Nucleus accumbens (tissue), 56 donors: Measurements from ENCODE around the gene PRR15L.

Experiments
- DNase-seq, 56 donors: peaks; one replicate each; lab custom pipeline; 2025; lab: John Stamatoyannopoulos, UW

The PRR15L gene

DNA sequence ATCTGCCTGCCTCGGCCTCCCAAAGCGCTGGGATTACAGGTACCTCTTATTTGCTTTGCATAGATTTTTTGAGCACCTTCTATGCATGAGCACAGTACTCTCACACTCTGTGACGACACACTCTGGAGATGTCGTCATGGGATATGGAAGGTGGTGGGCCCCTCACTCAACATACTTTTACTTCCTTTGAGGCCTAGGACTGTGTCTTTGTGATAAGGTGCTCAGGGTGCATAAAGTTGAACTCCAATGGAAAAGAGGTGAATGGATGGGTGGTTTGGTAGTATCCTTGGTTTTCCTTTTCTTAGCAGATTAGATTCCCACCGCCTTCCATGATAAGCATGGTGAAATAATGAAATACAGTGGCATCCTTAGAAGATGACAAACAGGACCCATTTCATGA lies 7.2 kb upstream of the PRR15L start:
- DNase-seq = no peak

DNA sequence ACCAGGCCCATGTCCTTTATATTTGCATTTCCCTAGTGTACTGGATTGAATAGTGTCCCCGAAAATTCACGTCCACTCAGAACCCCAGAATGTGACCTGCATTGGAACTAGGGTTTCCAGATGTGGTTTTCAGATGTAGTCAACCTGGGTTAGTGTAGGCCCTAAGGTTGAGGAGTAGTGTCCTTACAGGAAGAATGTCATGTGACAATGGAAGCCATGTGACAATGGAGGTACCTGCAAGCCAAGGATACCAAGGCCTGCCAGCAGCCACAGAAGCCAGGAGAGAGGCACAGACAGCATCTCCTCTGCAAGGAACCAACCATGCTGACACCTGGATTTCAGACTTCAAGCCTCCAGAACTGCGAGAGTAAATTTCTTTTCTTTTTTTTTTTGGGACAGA lies 5.2 kb upstream of the PRR15L start:
- no peak for DNase-seq

DNA sequence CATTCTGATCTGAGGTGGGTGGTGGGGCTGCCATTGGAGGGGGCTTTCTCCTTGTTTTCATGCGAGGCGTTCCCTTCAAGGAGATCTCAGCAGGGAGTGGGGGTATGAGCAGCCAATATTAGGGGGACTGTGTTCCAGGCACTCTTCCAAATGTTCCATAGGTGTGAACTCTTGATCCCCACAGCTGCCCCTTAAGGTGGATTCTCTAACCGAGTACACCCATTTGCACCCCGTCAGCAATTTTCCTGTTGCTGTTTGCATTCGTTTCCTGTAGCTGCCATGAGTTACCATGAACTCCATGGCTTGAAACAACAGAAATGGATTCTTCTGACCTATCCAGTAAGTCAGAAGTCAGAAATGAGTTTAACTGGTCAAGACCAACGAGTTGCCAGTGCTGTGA lies 3.7 kb upstream of the PRR15L start:
- no peak for DNase-seq

DNA sequence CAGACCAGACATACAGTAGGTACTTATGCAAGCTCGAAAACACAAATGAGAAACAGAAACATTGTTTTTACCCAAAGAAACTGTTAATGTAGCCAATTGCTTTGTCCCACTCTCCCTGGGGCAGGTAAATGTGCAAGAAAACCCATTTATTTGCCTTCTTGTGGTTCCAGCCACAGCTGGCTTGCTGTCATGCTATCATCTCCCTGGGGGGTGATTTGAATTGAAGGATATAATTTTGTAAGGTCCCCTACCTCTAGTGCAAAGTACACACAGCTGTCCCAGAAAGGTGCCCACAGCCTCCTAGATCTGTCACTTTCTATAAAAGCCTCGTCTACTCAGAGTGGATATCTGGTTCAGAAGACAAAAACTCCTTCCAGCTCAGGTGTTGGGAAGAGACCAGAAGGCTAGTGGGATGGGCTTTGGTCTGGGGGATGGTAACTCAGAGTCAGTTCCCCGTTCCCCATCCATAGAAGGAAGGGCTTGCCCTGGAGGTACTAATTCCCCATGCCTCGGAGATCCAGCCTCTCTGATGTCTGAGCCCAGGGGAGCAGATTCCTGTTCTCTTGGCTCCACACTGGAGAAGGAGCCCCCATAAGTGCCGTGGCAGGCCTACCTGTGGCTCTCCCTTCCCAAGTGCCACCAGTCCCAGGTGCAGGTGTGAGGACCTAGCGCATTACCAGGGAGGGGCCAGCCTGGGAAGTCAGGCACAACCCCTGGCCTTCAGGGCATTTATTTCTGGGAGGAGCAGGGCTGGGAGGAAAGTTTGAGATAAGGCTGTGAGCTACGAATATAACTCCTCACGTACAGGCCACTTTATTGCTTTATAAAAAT lies 2.4 kb upstream of the PRR15L start:
- no peak for DNase-seq

DNA sequence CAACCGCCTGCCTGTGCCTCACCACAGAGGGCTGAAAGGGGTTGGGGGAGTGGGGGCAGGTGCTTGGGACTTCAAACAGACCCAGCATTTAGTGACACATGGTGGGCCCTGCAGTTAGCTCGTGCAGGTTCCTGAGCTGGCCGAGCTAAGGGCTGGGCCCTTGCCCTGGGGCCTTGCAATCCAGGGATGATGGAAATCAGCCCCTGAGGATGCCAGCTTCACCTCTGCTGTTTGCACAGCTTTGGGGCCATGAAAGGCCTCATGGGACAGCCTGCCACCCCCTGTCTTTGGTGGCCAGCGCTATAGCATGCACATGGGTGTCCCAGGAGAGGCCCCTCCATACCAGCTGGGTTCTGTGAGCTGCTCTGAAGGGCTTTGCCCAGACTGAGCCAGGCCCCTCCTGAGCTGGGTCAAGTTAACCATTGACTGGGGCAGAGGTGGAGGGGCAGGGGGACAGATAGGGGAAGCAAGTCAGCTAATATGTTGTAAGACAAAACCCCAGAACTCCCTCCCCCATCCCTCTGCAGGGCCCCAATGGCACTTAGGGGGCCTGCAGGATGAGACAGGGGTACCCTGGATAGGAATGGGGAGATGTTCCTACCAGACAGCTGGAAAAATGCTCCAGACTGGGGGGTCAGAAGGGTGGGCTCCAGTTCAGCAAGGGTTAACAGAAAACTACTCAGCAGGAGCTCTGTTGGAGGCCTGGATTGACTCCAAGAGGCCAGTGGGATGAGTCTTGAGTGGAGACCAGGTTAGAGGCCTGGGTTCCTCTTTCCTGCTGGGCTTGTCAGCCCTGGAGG lies 692 bp downstream of the PRR15L start:
- DNase-seq = no peak

DNA sequence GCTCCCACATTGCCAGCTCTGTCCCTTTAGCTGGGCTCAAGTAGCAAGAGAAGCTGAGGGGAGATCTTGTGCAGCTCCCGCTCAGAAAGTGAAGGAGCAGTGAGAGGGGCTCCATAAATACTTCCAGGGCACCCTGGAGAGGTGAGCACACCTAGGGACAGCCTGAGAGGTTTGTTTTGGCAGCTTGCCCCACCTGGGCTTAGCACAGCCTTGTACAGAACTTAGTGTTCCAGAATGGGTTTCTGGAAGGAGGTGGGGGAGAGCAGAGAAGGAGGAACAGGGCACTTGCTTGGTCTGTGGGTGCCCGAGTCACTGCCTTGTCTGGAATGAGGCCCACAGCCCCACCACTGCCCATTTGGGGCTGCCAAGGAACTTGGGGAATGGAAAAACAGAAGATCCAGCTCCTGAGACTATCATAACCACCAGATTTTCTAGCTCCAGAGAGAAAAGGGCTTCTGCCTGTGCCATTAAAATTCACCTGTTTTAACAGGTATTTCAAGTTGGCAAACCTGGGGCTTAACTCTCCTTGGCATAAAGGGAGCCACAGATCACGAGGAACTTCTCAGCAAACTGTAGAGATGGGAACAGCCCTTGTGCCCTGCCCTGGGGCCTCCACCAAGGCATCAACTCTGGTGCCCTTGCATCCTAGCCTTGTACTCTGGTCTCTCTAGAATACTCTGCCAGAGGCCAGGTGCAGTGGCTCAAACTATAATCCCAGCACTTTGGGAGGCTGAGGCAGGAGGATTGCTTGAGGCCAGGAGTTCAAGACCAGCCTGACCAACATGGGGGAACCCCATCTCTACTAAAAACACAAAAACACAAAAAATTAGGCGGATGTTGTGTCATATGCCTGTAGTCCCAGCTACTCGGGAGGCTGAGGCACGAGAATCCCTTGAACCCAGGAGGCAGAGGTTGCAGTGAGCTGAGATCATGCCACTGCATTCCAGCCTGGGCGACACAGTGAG lies 1.9 kb downstream of the PRR15L start:
- no peak for DNase-seq

DNA sequence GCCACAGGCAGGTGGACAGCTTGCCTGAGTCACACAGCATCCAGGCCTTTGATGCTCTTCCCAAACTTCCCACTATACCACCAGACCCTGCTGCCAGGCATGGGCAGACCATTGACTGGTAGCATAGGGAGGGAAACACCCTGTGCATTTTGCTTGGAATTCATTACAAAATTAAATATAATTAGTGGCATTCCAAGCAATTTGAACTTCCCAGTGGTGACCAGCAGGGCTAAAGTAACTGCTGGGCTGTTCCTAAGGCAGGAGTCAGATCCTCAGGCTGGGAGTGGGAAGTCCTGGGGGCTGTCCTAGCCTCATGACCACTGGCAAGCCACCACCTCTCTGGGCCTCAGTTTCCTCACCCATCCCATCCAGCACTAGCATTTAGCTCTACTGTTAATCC lies 3.8 kb downstream of the PRR15L start:
- DNase-seq = no peak

DNA sequence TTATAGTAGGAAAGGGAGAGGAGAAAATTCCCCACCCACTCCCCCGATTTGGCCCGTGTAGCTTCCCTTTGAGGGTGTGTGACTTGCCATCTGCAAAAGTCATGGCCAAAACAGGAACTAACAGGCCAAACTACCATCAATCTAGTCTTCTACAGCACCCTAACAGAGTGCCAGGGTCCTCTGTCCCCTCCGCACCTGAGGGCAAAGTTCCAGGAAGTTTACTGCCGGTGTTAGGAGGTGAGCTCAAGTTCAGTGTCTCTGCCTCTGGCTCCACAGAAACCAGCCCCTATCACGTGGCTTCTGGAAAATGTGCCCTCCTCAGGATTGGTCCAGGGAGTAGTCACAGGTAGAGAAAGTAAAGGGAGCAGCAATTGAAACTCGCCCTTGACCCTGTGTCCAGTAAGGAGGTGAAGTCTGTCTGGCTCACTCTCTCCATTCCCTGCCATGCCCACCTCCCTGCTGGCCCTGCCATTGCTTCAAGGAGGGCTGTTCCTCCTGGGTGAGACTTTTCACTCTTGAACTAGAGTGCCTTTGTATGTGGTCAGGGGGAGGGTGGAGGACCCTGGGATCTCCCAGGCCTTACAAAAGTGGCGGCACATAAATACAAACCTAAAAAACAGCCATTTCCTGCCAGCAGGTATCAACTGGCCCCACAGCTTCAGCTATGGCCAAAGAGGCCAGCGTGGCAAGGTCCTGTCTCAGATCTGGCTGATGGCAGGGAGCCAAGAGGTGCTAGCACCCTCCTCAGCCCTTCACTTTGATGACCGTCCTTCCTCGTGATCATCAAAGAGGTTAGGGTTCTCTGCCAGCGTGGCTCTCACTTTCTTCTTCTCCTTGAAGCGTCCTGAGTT lies 5.3 kb downstream of the PRR15L start:
- no peak for DNase-seq

DNA sequence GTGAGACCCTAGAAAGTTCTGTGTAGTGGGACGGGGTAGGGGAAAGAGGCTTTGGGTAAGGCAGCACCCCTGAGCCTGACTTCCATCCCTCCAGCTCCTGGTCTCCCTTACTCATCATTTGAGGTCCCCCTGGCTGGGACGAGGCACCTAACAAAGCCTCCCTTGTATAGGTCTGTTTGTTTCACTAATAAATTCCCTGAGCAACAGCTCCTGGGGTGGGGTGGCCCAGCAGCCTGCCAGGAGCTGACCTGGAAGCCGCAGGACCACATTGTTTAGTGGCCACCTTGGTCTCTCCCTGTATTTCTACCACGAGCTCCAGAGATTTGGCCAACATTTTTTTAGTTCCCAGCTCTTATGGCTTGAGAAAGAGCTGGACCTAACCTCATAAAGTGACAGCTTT lies 7.2 kb downstream of the PRR15L start:
- DNase-seq = no peak

DNA sequence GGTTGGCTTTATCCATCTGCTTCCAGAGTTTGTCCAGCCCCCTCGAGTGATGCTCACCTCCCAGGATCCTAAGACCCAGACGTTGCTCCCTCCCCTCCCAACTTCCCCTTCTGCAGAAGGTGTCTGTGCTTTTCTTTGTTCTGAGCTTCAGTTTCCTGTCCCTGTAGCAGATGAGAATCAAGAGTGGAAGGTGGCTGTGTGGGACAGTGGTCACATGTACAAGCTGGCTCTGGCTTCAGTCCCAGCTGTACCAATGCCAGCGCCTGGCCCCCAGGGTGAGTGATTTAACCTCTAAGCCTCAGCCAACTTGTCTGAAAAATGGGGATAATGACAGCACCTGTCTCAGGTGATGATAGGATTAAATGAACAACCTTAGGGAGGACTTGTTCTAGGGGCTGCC lies 7.7 kb downstream of the PRR15L start:
- DNase-seq = peak in 1 of 56 donors; percentile 8

DNA sequence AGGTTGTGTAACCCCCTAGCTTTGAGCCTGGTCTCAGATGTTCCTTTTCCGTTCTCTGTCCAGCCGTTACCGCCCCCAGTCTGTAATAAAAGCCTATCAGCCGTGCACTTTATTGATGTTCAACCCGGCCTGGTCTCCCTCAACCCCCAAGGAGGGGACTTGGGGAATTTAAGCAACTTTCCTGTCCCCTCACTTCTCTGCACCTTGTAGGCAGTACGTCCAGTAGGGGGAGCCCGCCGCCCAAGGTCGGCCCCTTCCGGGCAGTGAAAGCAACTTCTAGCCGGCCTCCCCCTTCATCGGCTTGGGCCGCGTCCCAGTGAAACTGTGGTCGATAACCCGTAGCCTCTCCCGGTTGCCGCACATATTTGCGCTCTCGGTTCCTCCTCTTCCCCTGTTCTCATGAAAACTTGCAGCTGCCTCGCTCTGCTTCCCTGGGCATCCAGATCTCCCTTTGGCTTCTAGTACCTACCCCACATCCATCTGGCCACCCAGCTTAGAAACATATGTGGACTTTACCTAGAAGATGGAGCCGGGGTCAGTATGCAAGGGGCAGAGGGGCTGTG lies 8.4 kb downstream of the PRR15L start:
- peak in 54 of 56 donors; percentile 17 to 89 (median 66) for DNase-seq

DNA sequence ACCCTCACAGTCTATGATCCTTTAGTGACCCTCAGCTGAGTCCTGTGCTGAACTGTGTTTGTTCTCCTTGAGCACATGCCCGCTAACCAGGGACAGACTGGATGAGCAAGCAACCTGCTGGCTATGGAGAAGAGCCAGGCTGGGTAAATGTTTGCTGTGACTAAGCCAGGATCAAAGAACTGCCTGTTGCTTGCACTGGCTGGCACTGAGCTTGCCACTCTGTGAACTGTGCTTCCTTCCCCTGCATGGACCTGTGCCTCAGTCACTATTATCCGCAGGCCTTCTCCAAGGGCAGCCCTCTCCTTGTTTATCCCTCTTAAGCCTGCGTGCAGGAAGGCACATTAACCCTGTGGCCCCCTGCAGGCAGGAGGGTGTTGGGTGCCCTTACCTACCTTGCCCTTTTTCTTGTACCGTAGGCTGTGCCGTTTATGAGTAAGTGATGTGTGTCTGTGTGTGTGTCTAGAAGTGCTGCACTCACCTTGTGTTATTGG lies 8.9 kb downstream of the PRR15L start:
- DNase-seq = no peak

DNA sequence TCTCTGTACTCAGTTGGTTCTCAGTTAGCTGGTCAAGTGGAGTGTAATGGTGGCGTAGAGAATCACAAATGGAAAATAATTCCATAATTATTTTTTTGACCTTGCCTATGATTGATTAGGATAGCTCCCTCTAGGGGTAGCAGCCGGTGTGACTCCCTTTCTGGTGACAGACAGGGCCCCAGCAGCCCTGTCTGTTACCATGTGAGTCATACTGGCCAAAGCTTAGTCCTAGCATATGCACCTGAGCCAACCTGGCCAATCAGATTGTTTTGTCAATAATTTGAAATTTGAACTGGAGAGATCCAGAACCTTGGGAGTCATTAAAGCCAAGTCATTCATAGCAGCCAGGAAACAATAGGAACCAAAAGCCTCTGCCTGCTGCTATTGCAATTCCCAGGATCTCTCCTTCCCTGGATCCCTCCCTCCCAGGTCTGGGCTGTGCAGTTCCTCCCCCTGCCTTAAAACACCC lies 10.7 kb downstream of the PRR15L start:
- peak in 36 of 56 donors; percentile 3 to 77 (median 25) for DNase-seq

DNA sequence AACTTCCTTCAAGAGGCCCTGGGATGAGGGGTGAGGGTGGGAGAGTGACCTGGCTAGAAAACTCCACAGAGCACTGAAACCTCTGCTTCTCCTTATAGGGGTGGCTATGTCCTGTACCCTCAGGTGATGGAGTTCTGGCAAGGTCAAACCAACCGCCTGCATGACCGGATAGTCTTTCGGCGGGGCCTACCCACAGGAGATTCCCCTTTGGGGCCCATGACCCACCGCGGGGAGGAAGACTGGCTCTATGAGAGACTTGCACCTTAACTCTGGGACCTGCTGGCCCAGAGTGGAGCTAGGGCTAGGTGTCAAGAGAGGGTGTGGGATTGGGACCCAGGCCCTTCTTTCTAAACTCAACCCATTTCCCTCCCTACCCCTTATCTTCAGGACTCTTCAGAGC lies 11.2 kb downstream of the PRR15L start:
- DNase-seq = no peak

DNA sequence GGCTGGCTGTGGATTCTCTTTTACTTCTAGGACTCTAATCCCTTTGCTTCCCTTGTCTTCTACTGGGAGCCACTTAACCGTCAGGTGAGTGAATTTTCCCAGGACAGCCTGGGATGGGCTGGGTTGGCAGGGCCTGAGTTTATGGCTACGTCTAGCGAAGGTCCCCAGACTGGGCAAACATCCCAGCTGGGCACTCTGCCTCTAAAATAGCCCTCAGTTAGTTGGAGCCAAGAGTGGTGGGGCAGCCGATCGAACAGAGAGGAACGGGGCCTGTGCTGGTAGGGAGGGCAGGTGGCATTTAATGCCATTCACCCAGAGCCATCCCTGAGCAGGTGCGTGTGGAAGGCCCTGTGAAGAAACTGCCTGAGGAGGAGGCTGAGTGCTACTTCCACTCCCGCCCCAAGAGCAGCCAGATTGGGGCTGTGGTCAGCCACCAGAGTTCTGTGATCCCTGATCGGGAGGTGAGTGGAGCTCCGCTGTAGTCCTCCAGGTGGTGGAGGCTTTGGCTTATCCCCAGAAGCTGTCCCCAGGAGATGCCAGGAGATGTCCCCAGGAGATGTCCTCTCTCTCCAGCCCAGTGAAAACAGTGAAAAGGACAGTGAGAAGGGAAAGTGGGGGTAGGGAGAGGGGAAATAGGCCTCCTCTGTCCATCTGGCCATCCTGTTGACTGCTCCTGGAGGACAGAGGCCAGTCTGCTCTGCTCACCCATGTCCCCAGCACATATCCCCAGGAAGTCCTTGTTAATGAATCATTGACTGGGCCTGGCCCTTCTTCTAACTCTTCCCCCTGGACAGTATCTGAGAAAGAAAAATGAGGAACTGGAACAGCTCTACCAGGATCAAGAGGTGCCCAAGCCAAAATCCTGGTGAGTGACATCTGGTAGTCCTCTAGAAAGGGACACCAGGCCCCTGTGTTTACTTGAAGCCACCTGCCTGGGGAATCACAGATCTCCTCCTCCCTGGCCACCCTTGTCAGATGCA lies 11.9 kb downstream of the PRR15L start:
- DNase-seq = peak in 20 of 56 donors; percentile 7 to 52 (median 18)

DNA sequence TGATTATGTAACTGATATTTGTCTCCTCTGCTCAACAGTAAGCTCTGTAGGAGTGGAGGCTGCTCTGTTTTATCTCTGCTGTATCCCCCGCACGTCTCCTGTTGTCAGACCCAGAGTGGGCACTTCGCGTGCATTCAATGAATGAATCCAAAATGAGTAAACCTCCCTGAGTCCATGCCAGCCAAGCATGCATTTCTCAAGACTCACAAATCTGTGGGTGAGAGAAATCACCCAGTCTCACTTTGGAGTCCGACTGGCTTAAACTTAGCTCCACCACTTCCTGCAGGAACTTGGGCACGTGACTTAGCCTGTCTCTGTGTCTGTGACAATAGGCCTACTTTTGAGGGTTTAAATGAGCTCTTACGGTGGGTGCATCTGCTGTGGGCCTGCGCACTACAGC lies 12.6 kb downstream of the PRR15L start:
- DNase-seq = peak in 4 of 56 donors; percentile 0 to 40 (median 20)

DNA sequence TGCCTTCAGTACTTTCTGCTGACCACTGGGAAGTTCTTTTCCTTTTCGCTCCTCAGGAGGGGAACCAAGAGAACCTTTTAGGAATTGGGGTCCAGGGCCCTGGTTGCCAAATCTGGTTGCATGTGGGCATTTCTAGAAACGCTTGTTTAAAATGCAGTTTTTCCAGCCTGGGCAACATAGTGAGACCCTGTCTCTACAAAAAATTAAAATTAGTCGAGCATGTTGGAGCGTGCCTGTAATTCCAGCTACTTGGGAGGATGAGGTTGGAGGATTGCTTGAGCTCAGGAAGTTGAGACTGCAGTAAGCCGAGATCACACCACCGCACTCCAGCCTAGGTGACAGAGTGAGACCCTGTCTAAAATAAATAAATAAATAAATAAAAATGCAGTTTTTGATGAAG lies 15.1 kb downstream of the PRR15L start:
- DNase-seq = no peak

DNA sequence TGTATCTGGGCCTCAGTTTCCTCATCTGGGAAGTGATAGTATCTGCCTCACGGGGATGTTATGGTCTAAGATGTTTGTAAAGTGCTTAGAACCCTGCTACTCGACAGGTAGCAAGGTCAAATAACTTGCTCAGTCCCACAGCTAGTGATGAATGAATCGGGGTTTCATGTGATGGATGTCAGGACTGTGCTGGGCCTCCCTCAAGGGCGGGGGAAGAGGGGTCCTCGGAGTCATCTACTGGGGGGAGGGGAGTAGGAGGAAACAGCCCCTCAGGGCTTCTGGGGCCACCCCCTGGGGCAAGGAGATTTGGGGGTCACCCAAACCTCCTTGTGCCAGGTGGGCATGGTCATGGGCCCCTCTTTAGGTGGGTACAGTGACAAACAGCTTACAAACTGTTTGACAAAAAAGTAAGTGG lies 15.6 kb downstream of the PRR15L start:
- DNase-seq = no peak
